Ovary (tissue), 3 donors: ENCODE measurements around the gene ARFIP1.

Experiments
- CTCF ChIP-seq, 3 donors: fragments of 450-650 bp in 2 of 3; fragments of 200-600 bp in 1 of 3; IDR thresholded peaks; one replicate each; pipeline versions ENCODE4 v1.5.1 to v1.8.0; 2016 to 2022; ENCODE audit warnings: antibody characterized with exemption in 3 of 3, mild to moderate bottlenecking in 1 of 3
- EP300 ChIP-seq: sonication (generic); formaldehyde crosslinking; IDR thresholded peaks from one replicate; pipeline ENCODE4 v1.6.1; 2017; ENCODE audit warnings: antibody characterized with exemption
- POLR2A ChIP-seq: fragments of 450-650 bp; IDR thresholded peaks from one replicate; pipeline ENCODE4 v1.6.1; 2017; ENCODE audit warnings: antibody characterized with exemption, mild to moderate bottlenecking, moderate library complexity
- donor health status: DM: no; HTN: no; CAD: no.

GRCh38 chr4:152956147-152956546, 176.4 kb downstream of the ARFIP1 start:
- TF ChIP-seq CTCF (IDR thresholded peaks at IDR 0.05) (no peak), EP300 (no peak), POLR2A (no peak)
